NCI-H82 (cell line): ENCODE measurements around the gene SPATA16.
A peak's percentile ranks its signal among the peaks of the same experiment; 100 is the strongest.
"Not testable (repeated sequence)": the region's sequence is repeated elsewhere in the genome, so short reads cannot be mapped to it uniquely, and the experiment has no call there.

Experiments used
- DNase-seq: peaks from one replicate; lab custom pipeline; 2025; lab: John Stamatoyannopoulos, UW

Gene SPATA16

DNA sequence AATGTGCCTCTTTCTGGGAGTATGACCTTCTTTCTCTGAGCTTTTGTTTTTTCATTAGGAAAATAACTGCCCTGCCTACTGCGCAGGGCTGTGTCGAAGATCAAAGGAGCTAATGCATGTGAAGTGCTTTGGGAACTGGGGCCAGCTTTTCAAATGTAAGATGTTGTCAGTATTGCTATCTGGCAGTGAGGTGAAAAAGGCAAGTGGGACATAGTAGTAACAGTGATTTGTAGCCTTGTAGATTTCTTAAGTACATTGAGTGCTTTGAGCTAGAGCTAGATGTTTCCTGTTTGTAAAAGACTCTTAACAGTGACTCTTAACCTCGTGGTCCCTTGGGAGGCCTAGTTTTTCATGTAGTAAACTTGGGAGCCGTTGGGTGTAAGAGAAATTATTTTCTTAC, 264.0 kb downstream of the SPATA16 start:
- DNase-seq = no peak

- DNase-seq = no peak
Measured at GRCh38 chr3:172876297-172876696, 264.7 kb downstream of the SPATA16 start.

DNA sequence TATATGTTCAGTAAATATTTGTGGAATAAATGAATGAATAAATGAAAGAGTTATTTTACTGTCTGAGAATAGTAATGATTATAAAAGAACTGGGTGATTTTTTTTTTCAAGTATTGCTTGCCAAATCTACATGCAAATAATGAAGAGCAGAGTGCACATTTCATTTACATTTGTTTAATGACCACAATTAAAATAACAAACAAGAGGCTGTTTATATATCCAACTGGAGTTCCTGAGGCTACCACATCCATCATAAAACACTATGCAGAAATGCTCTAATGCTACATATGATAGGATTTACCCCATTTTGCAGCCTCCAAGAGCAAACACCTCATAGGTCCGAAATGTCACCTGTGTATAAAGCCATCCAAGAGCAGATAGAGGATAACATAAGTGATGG, 266.0 kb downstream of the SPATA16 start:
- no peak for DNase-seq

GRCh38 chr3:172869784-172870518, 271.1 kb downstream of the SPATA16 start:
- DNase-seq = no peak

DNA sequence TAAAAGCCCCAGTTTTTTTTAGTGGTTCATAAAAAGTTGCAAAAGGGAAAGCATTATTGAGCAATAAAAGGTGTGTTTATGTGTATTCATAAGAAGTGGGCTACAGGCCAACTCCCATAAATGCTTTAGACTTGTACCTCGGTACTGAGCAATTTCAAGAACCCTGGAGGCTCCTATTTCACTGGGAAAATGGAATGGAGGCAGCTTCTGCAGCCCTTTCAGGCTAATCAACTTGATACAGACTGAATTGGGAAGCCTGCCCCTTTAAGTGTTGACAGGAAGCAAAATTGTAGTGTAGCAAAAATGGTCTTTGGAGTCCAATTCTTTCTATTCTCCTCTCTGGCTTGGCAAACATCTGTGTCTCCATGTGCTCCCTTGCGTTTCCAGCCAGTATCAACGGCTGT, 271.7 kb downstream of the SPATA16 start:
- no peak for DNase-seq

GRCh38 chr3:172868582-172869200, 272.3 kb downstream of the SPATA16 start:
- peak; percentile 34 for DNase-seq

DNA sequence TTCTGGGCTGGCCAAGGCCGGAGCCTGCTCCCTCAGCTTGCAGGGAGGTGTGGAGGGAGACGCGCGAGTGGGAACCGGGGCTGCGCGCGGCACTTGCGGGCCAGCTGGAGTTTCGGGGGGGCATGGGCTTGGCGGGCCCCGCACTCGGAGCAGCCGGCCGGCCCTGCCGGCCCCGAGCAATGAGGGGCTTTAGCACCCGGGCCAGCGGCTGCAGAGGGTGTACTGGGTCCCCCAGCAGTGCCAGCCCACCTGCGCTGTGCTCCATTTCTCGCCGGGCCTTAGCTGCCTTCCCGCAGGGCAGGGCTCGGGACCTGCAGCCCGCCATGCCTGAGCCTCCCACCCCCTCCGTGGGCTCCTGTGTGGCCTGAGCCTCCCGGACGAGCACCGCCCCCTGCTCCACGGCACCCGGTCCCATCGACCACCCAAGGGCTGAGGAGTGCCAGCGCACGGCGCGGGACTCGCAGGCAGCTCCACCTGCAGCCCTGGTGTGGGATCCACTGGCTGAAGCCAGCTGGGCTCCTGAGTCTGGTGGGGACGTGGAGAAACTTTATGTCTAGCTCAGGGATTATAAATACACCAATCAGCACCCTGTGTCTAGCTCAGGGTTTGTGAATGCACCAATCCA, 274.2 kb downstream of the SPATA16 start:
- not testable (repeated sequence) for DNase-seq

DNA sequence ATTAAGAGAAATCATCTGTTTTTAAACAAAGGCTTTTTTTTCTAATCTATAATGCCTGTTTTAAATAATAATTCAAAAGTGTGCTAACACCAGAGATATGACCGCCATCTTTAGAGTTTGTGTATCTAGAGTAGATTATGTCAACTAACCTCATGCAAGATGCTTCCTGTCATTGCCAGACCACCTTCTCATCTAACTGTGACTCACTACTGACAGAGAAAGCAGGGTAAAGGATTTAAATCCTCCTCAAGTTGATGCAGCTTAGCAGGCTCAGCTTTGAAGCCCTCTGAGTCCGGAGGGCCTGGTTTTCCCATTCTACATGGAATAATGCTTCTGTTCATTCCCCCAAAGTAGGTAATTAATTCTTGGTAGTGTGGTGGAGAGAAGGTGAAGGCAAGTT, 282.0 kb downstream of the SPATA16 start:
- DNase-seq = peak; percentile 35

DNA sequence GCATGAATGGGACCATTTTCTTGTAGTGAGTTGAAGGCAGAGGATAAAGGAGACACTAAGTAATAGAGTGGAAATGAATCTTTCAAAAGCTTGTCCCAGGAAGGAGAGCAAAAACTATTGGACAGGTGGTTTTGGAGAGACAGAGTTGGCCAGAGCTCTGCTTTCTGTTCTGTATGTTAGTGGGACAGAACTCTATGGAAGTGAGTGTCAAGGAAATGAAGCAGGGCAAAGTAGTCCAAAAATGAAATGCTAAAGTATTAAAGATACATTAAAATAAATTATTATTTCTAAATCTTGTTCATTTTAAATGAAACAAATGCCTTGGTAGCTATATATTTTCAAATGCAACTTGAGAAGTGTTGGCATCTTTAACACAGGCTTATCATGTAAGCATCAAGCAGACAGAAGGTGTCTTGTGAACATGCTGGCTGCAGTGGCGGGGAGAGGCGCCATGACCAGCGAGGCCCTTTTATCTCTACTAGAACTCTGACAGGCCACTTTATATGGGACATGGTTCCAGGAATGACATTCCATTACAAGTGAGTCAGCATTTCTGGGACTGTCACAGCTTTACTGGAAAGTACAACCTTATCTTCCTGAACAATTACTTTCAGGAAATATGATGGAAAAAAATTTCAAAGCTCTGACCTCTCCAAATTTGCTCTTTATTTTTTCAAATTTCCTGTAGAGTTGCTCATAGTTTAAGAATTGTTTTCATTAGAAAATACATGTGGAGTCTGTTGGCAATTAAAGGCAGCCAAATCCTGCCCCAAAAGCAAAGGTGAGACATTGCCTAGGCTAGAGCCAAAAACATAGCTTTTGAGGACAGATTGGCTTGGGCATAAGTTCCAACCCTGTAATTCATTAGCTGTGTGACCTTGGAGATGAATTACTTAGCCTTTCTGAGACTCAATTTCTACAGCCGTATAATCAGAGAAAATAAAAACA, 284.0 kb downstream of the SPATA16 start:
- no peak for DNase-seq

DNA sequence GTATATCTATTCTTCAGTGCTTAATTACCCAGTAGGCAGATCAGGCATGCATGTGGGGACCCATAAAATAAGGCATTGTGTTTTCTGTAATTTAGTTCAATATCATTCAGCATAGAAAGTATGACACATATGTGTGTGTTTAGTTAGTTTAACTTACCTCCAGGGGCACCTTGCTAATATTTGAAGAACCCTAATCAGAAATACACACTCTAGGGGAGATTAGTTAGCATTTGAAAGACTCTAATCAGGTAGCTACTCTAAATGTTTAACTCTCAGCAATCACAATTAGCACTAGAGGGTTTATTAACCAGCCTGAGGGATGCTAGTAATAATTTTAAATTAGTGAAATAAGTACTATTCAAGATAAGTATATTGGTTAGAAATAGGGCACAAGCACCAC, 286.0 kb downstream of the SPATA16 start:
- DNase-seq = no peak

DNA sequence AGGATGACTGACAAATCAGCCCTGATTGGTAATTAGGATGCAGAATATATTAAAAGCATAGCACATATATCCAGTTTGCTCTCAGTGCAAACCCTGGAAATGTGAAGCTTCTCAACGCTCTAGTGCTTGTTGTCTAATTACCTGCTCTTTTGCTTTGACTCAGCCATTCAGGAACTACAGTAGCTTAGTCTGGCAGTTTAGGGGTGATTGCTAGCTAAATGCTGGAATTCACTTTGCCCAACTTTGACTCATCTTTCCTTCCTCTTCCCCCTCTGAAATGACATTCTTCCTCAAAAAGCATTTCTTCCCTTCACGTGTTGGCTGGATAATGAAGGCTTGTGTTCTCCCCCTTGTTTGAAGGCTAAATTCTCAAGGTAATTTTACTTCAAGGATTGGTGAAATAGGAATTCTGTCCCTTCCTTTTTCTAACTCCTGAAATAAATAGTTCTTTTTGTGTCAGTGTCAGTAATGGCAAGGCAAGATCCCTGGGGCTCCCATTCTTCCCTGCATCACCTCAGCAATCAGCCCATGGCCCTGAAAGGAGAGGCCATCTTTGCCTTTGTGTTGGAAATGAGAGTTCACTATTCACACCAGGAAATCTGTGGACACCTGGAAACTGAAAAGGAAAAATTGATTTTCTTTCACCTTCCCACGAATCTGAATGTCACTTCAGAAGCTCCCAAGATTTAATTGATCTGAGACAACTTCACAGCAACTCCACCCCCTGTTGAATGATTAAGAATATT, 286.9 kb downstream of the SPATA16 start:
- DNase-seq = no peak

GRCh38 chr3:172853005-172853404, 288.0 kb downstream of the SPATA16 start:
- no peak for DNase-seq

DNA sequence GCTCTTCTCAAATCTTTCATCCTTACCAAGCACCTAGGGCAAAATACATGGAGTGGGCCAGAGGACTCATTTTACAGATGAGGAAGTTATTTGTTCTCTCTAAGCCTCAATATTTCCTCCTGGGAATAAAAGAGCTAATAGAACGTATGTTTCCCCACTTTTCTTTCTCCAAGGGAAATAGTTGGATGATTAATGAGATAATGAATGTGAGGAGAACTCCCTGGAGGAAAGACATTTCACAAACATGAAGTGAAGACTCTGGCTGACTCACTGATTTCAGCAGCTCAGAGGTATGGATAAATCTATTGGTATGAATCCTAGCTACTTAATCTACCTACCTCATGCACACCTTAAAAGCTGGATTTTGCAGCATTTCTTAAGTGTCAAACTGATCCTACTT, 292.1 kb downstream of the SPATA16 start:
- DNase-seq = no peak

- DNase-seq = no peak
Measured at GRCh38 chr3:172847292-172847691, 293.7 kb downstream of the SPATA16 start.

DNA sequence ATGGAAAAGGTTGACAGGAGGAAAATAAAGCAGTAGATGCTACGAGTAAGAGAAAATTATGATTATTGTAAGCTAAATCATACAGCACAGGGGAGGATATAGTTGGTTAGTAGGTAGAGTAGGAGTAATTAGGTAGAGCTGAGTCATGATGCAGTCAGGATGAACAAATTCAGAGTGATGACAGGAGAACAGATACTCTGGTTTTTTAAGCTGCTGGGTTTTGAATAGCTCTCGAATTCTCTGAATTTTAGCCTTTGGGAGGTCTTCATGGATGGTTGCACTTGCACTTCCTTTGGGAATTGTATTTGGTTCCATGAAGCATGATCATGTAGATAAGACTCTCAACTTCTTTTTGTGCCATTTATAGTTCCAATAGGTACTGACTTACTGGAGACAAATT, 294.3 kb downstream of the SPATA16 start:
- DNase-seq = no peak

- DNase-seq = no peak
Measured at GRCh38 chr3:172846103-172846561, 294.9 kb downstream of the SPATA16 start.

DNA sequence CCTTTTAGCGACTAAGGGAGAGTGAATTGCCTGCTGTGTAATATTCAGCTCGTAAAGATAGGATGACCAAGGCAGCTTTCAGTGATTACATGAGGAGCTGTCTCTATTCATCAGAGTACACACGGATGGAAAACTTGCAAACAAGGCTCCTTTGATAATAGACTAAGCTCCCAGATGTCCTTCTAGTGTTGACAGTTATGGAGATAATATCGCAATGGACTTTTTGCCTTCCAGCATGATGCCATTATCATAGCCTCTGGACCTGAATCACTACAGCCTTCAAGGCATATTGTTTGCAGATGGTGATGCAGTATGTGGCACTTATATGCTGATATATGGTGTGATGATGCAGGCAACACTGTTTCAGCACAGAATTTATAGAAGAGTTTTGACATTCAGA, 296.6 kb downstream of the SPATA16 start:
- no peak for DNase-seq

- no peak for DNase-seq
Measured at GRCh38 chr3:172840913-172841312, 300.1 kb downstream of the SPATA16 start.

GRCh38 chr3:172840463-172840862, 300.6 kb downstream of the SPATA16 start:
- no peak for DNase-seq

DNA sequence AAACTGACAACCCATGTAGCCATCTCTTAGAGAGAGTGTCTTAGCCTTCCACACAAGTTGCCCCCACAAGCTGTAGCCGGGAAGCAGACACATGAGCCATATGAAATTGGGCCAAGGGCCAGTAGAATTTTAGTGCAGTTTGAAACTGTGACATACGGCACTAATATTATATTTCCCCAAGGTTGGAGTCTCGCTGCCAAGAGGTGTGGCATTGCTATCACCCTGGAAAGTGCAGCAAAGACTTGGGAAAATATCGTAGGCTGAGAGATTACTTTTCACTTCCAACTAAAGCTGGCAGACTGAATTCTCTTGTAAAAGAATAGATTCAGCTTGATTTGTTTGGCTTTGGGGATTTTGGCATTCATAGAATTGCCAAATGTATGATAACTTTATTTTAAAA, 301.4 kb downstream of the SPATA16 start:
- no peak for DNase-seq
